Lower leg skin (tissue), 4 donors: ENCODE measurements around the gene ZNF562. TPM values are rescaled to one million over a fixed set of nuclear protein-coding genes. Genes with fewer than 3 reads are reported as not detected.

Experiments used
- DNase-seq, 2 donors: peaks; one replicate each; pipeline ENCODE4 v3.0.0-alpha.2; 2019; ENCODE audit warnings: low spot score in 2 of 2
- H3K4me3 ChIP-seq: fragments of 200-600 bp; sonication (generic); 2 replicates; pipeline ENCODE4 v1.5.1; 2017; ENCODE audit warnings: mild to moderate bottlenecking, low read depth; ENCODE audit not compliant: poor library complexity, severe bottlenecking
- POLR2A ChIP-seq, 2 donors: fragments of 450-650 bp; IDR thresholded peaks; one replicate each; pipeline ENCODE4 v1.6.1; 2016 to 2017; ENCODE audit warnings: antibody characterized with exemption in 2 of 2, mild to moderate bottlenecking in 1 of 2, moderate library complexity in 1 of 2
- WGBS, 2 donors: methylation state at CpG; one replicate each; pipeline ENCODE4 v1.1.5; 2018; 5-methylcytosine and 5-hydroxymethylcytosine counted together
- intact Hi-C: fragments of 100-400 bp; cut with DNase I; formaldehyde crosslinking; loops from one replicate; pipeline ENCODE4 v1.15.0; 2023; ENCODE audit warnings: low total_unique reads
- total RNA-seq, 4 donors: library from RNA; depleted of rRNA; stranded (reverse); fragments of >200 nt; gene quantifications; one replicate each; pipeline ENCODE4 v1.1.0, GENCODE V29; 2016
- TF ChIP-seq, protein P1 (sequence below), 3 donors: fragments of 450-650 bp; IDR thresholded peaks; one replicate each; pipeline ENCODE4 v1.5.1; 2016; ENCODE audit warnings: antibody characterized with exemption in 3 of 3, mild to moderate bottlenecking in 3 of 3, moderate library complexity in 2 of 3

ZNF562 gene
- 10 to 100 TPM; 11.9 to 22.2 (median 14.0) TPM for total RNA-seq

DNA sequence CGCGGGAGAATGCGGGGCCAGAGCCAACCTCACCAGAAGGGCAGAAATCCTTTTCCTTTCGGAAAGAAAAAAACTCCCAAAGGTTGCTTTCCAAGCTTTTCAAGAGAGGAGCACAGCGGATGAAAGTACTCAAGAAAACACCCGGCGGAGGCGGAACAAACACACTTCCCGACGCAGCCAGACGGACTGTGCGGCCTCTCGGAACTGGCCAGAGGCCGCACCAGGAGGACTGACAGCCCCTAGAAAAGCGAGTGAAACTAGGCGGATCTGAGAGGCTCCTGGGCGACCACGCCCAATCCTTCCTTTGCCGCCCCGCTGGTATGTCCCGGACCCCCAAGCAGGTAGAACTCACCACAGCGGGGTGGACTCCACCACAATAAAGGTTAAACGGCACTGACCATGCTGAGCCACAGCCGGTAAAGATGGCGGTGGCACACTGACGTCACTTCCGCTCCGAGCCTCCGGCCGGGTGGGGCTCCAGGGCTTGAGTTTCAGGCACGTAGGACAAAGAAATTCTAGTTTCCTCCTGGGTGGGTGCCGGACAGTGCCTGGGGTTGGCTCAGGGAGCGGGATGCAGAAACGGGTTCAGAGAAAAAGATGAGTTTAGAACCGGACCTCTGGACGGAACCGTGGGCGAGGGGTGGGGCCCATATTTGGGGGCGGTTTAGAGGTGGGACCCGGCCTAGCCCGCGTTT lies at the start of gene ZNF562:
Gene ZNF562, minus strand, starts transcription at position 438 of the 695 bp plus-strand sequence. CDS start 14,356 bp downstream, outside the sequence.
- WGBS, 2 donors, result 2 to 3% methylated on average over 32 to 42 of the region's 42 CpGs
- H3K4me3 ChIP-seq, result peak within 1 kb of the TSS; percentile 59
- TF ChIP-seq, protein P1, sequence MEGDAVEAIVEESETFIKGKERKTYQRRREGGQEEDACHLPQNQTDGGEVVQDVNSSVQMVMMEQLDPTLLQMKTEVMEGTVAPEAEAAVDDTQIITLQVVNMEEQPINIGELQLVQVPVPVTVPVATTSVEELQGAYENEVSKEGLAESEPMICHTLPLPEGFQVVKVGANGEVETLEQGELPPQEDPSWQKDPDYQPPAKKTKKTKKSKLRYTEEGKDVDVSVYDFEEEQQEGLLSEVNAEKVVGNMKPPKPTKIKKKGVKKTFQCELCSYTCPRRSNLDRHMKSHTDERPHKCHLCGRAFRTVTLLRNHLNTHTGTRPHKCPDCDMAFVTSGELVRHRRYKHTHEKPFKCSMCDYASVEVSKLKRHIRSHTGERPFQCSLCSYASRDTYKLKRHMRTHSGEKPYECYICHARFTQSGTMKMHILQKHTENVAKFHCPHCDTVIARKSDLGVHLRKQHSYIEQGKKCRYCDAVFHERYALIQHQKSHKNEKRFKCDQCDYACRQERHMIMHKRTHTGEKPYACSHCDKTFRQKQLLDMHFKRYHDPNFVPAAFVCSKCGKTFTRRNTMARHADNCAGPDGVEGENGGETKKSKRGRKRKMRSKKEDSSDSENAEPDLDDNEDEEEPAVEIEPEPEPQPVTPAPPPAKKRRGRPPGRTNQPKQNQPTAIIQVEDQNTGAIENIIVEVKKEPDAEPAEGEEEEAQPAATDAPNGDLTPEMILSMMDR (IDR thresholded peaks at IDR 0.05), result no peak
- no peak for TF ChIP-seq POLR2A (IDR thresholded peaks at IDR 0.05)
- peak; percentile 78 to 97 for DNase-seq
- intact Hi-C loops, result no loop called here

DNA sequence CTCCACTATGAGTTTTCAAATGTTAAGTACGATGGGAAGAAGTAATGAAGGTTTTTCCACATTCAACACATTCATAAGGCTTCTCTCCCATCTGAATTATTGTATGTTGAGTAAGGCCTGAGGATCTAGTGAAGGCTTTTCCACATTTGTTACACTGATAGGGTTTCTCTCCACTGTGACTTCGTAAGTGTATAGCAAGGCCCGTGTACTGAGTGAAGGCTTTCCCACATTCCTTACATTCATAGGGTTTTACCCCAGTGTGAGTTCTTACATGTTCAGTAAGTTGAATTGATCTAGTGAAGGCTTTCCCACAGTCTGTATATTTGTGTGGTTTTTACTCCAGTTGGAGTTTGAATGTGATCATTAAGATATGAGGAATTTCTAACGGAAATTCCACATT lies 49.3 kb upstream of the ZNF562 start:
- intact Hi-C loops, result no loop called here

DNA sequence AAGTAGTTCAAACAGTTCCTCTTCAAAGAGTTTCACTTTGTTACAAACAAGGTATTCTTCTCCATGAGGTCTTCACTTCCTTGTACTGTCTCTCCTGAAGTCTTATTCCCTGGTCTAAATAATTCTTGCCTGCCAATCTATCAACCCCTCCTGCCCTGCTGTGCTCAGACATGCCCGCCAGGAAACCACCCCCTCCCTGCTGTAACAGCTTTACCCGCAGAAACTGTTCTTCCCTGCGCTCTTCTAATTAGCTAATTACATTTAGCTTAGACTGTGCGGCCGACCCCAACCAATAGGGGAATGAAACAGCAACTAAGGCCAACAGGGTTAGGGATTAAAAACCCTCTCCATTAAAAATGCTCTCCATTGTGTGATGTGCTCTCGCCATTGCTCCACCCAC lies 47.0 kb upstream of the ZNF562 start:
- no peak for TF ChIP-seq POLR2A (IDR thresholded peaks at IDR 0.05)
- TF ChIP-seq, protein P1 (IDR thresholded peaks at IDR 0.05), result no peak
- 10 to 15% methylated on average over 6 of the region's 6 CpGs for WGBS, 2 donors
- intact Hi-C loops, result no loop called here
- H3K4me3 ChIP-seq, result no peak overlapping the region
- no peak for DNase-seq

More for the DNA sequence above, 49.3 kb upstream of the ZNF562 start:
- DNase-seq, result no peak
- TF ChIP-seq, protein P1 (IDR thresholded peaks at IDR 0.05), result no peak
- TF ChIP-seq POLR2A (IDR thresholded peaks at IDR 0.05), result no peak
- 89 to 90% methylated on average over 4 of the region's 4 CpGs for WGBS, 2 donors
- H3K4me3 ChIP-seq, result no peak overlapping the region

DNA sequence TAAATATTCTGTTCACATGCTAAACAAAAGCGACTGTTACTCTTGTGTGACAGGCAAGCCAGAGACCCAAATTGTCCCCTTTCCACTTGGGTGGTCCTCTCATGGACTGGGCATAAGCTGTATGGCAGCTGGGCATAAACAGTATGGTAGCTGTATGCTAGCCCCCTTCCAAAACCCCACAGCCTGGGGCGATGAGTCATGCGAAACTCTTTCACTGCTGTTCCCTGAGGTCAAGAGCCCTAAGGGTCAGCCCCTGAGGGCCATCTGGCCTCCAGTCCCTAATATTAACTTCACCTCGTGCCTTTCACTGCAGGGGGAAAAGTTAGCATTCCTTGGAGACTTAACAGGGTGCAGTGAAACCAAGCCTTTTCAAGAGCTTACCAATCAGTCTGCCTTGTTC lies 45.6 kb upstream of the ZNF562 start:
- H3K4me3 ChIP-seq, result no peak overlapping the region
- TF ChIP-seq POLR2A (IDR thresholded peaks at IDR 0.05), result no peak
- TF ChIP-seq, protein P1 (IDR thresholded peaks at IDR 0.05), result no peak
- no peak for DNase-seq
- WGBS, 2 donors, result 56 to 60% methylated on average over 4 of the region's 4 CpGs
- intact Hi-C loops, result no loop called here

DNA sequence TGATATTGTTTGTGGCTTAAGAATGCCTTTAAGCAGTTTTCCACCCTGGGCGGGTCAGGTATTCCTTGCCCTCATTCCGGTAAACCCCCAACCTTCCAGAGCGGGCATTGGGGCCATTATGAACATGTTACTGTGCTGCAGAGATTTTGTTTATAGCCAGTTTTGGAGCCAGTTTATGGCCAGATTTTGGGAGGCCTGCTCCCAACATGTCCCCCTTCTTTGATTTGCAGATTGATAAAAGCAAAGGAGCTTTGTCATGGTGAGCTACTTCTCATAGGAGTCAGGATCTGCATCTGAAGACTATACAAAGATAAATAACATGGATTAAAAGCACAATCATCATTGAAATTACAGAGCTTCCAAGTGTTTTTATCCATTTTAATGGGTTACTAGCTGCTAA lies 36.9 kb upstream of the ZNF562 start:
- TF ChIP-seq, protein P1 (IDR thresholded peaks at IDR 0.05), result no peak
- no peak for TF ChIP-seq POLR2A (IDR thresholded peaks at IDR 0.05)
- intact Hi-C loops, result no loop called here
- no peak overlapping the region for H3K4me3 ChIP-seq
- 94 to 95% methylated on average over 3 of the region's 3 CpGs for WGBS, 2 donors
- DNase-seq, result no peak

DNA sequence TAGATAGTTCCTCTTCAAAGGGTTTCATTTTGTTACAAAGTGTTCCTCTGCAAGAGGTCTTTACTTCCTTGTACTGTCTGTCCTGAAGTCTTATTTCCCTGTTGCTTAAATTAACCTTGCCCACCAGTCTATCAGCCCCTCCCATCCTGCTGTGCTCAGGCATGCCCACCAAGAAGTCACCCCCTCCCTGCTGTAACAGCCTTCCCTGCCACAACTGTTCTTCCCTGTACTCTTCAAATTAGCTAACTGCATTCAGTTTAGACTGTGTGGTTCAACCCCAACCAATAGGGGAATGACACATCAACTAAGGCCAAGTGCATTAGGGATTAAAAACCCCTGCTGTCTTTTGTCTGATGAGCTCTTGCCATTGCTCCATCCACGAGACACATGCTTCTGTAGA lies 34.4 kb upstream of the ZNF562 start:
- no peak overlapping the region for H3K4me3 ChIP-seq
- TF ChIP-seq, protein P1 (IDR thresholded peaks at IDR 0.05), result no peak
- TF ChIP-seq POLR2A (IDR thresholded peaks at IDR 0.05), result no peak
- DNase-seq, result peak in 1 of 2 donors; percentile 18
- WGBS, 2 donors, result 29 to 31% methylated on average over 1 of the region's 1 CpG
- intact Hi-C loops, result no loop called here
